Measurements from ENCODE around the gene EPDR1. TPM values are rescaled to one million over a fixed set of nuclear protein-coding genes. Genes with fewer than 3 reads are reported as not detected.
"Not testable (repeated sequence)": the region's sequence is repeated elsewhere in the genome, so short reads cannot be mapped to it uniquely, and the experiment has no call there.

The EPDR1 gene
- total RNA-seq, 1 donor from 2014 or later, result 26.4 TPM

DNA sequence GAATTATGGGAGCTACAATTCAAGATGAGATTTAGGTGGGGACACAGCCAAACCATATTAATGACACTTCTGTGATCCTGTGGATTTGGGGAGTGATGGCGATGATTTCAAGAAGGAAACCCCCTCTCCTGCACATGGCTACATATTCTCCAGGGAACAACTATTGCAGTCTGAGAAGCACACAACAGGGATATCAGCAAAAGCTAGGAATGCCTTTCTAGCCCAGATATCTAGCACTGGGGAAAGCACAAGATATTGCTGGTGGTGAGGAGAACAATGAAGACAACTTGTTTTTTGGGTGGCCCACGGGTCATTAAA, 24.3 kb downstream of the EPDR1 start:
- Histone ChIP-seq H3K4me3 (ENCODE audit: low read depth, low read length) (no peak overlapping the region), H3K27me3 (ENCODE audit: control insufficient read depth, insufficient read depth, low read length) (no peaks in the 10 kb centered on the region), H3K36me3 (ENCODE audit: control insufficient read depth, insufficient read depth, low read length) (no peaks in the 10 kb centered on the region)
- DNase-seq (ENCODE audit: low read depth), result no peak
- no peak for TF ChIP-seq CTCF (IDR thresholded peaks at IDR 0.05; ENCODE audit: insufficient read depth, low read length, poor library complexity, severe bottlenecking)

- Histone ChIP-seq H3K36me3 (ENCODE audit: control insufficient read depth, insufficient read depth, low read length) (no peaks in the 10 kb centered on the region), H3K27me3 (ENCODE audit: control insufficient read depth, insufficient read depth, low read length) (no peaks in the 10 kb centered on the region)
These were observed 24.9 kb downstream of the EPDR1 start for GRCh38 chr7:37945336-37945735.

GRCh38 chr7:37947138-37947940, 26.9 kb downstream of the EPDR1 start:
- Histone ChIP-seq H3K36me3 (ENCODE audit: control insufficient read depth, insufficient read depth, low read length) (no peaks in the 10 kb centered on the region), H3K27me3 (ENCODE audit: control insufficient read depth, insufficient read depth, low read length) (no peaks in the 10 kb centered on the region), H3K4me3 (ENCODE audit: low read depth, low read length) (no peak overlapping the region)
- no peak for DNase-seq (ENCODE audit: low read depth)
- no peak for TF ChIP-seq CTCF (IDR thresholded peaks at IDR 0.05; ENCODE audit: insufficient read depth, low read length, poor library complexity, severe bottlenecking)

More at GRCh38 chr7:37945336-37945735, 24.9 kb downstream of the EPDR1 start:
- no peak overlapping the region for H3K4me3 ChIP-seq (ENCODE audit: low read depth, low read length)
- no peak for DNase-seq (ENCODE audit: low read depth)
- TF ChIP-seq CTCF (IDR thresholded peaks at IDR 0.05; ENCODE audit: insufficient read depth, low read length, poor library complexity, severe bottlenecking), result no peak

DNA sequence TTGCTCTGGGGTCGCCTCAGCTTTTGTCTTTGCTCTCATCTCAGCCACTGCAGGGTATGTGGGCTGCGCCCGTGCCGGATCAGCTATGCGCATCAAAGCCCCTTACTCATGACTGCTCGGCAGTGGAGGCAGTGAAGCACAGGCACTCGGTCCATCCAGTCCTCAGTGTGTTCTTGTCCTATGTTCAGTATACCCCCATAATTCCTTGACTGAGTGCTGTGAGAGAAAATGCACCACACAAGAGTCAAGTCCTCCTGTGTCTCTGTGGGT, 27.4 kb downstream of the EPDR1 start:
- no peak for TF ChIP-seq CTCF (IDR thresholded peaks at IDR 0.05; ENCODE audit: insufficient read depth, low read length, poor library complexity, severe bottlenecking)
- Histone ChIP-seq H3K36me3 (ENCODE audit: control insufficient read depth, insufficient read depth, low read length) (no peaks in the 10 kb centered on the region), H3K4me3 (ENCODE audit: low read depth, low read length) (no peak overlapping the region), H3K27me3 (ENCODE audit: control insufficient read depth, insufficient read depth, low read length) (no peaks in the 10 kb centered on the region)
- no peak for DNase-seq (ENCODE audit: low read depth)

GRCh38 chr7:37952240-37952639, 31.8 kb downstream of the EPDR1 start:
- no peak for TF ChIP-seq CTCF (IDR thresholded peaks at IDR 0.05; ENCODE audit: insufficient read depth, low read length, poor library complexity, severe bottlenecking)
- no peak for DNase-seq (ENCODE audit: low read depth)
- Histone ChIP-seq H3K36me3 (ENCODE audit: control insufficient read depth, insufficient read depth, low read length) (no peaks in the 10 kb centered on the region), H3K27me3 (ENCODE audit: control insufficient read depth, insufficient read depth, low read length) (no peaks in the 10 kb centered on the region), H3K4me3 (ENCODE audit: low read depth, low read length) (no peak overlapping the region)

GRCh38 chr7:37954217-37954616, 33.8 kb downstream of the EPDR1 start:
- not testable (repeated sequence) for DNase-seq (ENCODE audit: low read depth); H3K4me3 ChIP-seq (ENCODE audit: low read depth, low read length); H3K27me3 ChIP-seq (ENCODE audit: control insufficient read depth, insufficient read depth, low read length); H3K36me3 ChIP-seq (ENCODE audit: control insufficient read depth, insufficient read depth, low read length)

All from kidney epithelial cell (primary cell).